PC-9 (cell line): ENCODE measurements around the gene ESR2.

Source experiments
- EZH2 ChIP-seq: fragments of 200-600 bp; sonication (generic); IDR thresholded peaks from 2 replicates; pipeline ENCODE4 v1.8.0; 2017; ENCODE audit warnings: antibody characterized with exemption, low read depth
- TF ChIP-seq, protein P1 (sequence below): fragments of 200-600 bp; sonication (generic); conservative IDR thresholded peaks from 2 replicates; pipeline ENCODE4 v1.6.1; 2017; ENCODE audit warnings: mixed run types, antibody characterized with exemption, mild to moderate bottlenecking, moderate library complexity

DNA sequence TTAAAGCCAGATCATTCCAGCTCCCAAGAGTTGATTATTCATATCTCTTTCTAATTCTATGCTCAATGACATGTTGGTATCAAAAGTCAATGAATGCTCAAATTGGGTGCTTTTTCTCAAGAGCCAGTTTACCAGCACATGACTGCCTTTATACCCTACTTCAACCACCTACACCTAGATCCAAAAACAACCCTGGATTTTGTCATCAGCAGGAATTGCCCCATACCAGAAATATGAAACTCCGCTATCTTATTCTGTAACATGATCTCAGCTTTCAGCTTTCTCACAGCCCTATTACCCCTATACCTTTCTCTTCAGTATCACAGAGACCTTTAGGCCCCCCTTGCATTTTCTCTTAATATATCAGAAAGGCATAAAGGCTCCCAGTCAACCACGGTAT is 32.3 kb upstream of the ESR2 start:
- TF ChIP-seq, protein P1, sequence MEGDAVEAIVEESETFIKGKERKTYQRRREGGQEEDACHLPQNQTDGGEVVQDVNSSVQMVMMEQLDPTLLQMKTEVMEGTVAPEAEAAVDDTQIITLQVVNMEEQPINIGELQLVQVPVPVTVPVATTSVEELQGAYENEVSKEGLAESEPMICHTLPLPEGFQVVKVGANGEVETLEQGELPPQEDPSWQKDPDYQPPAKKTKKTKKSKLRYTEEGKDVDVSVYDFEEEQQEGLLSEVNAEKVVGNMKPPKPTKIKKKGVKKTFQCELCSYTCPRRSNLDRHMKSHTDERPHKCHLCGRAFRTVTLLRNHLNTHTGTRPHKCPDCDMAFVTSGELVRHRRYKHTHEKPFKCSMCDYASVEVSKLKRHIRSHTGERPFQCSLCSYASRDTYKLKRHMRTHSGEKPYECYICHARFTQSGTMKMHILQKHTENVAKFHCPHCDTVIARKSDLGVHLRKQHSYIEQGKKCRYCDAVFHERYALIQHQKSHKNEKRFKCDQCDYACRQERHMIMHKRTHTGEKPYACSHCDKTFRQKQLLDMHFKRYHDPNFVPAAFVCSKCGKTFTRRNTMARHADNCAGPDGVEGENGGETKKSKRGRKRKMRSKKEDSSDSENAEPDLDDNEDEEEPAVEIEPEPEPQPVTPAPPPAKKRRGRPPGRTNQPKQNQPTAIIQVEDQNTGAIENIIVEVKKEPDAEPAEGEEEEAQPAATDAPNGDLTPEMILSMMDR: no peak
- TF ChIP-seq EZH2: no peak
